ENCODE measurements around the gene SLC7A10. TPM values are rescaled to one million over a fixed set of nuclear protein-coding genes. Genes with fewer than 3 reads are reported as not detected.

The SLC7A10 gene
- total RNA-seq, 4 donors from 2014 or later, result not detected

DNA sequence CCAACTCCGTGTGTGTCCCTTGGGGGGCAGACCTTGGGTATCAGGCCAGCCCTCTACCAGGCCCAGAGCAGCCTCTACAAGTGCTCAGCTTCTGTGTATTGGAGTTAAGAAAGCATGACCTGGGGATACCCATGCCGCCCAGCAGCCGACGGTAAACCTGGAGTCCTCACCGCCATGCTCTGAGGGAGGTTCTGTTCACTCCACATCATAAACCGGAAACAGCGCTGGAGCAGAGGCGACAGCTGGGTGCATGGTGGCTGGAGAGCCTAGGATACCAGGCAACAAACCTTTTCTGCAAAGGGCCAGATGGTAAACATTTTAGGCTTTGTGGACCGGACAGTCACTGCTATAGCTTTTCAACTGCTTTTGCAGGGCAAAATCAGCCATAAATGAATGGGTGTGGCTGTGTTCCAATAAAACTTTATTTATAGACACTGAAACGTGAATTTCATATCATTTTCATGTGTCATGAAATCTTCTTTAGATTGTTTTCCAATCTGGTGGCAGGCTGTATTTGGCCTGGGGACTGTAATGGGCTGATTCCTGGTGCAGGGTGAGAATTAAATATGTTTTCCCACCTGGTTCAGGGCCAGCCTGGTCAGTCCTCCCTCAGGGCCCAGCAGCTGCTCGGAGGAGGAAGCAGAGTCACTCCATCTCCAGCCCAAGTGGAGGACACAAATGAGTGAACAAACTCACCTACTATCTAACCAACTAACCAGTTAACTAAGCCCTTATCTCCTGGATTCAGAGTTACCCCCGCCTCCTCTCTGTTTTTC, 45.8 kb upstream of the SLC7A10 start:
- H3K4me1 ChIP-seq, result peaks cover 20 to 42% (median 22%) of the 10 kb centered on the region in 3 donors
- H3K27ac ChIP-seq, result no peak overlapping the region
- H3K4me3 ChIP-seq, result no peak overlapping the region
- DNase-seq, result no peak
- H3K36me3 ChIP-seq, result no peaks in the 10 kb centered on the region
- WGBS, 2 donors, result 63 to 74% methylated on average over 4 of the region's 12 CpGs
- H3K27me3 ChIP-seq, result no peaks in the 10 kb centered on the region
- intact Hi-C loops (cut with DNase I), result no loop called here
- TF ChIP-seq, protein P1, sequence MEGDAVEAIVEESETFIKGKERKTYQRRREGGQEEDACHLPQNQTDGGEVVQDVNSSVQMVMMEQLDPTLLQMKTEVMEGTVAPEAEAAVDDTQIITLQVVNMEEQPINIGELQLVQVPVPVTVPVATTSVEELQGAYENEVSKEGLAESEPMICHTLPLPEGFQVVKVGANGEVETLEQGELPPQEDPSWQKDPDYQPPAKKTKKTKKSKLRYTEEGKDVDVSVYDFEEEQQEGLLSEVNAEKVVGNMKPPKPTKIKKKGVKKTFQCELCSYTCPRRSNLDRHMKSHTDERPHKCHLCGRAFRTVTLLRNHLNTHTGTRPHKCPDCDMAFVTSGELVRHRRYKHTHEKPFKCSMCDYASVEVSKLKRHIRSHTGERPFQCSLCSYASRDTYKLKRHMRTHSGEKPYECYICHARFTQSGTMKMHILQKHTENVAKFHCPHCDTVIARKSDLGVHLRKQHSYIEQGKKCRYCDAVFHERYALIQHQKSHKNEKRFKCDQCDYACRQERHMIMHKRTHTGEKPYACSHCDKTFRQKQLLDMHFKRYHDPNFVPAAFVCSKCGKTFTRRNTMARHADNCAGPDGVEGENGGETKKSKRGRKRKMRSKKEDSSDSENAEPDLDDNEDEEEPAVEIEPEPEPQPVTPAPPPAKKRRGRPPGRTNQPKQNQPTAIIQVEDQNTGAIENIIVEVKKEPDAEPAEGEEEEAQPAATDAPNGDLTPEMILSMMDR (IDR thresholded peaks at IDR 0.05), result no peak
- no peak for TF ChIP-seq POLR2A (IDR thresholded peaks at IDR 0.05)
- no peaks in the 10 kb centered on the region for H3K9me3 ChIP-seq

DNA sequence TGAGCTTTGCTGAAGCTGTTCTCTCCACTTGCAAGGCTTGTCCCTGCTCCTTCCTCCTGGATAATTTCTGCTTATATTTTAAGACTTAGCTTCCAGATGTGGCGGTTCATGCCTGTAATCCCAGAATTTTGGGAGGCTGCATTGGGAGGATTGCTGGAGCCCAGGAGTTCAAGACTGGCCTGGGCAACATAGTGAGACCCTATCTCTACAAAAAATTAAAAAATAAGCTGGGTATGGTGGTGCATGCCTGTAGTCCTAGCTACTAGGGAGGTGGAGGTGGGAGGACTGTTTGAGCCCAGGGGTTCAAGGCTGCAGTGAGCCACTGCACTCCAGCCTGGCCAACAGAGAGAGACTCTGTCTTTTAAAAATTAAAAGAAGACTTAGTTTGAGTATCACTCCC, 45.1 kb upstream of the SLC7A10 start:
- no peak for DNase-seq
- H3K4me1 ChIP-seq, result peaks cover 20 to 42% (median 22%) of the 10 kb centered on the region in 3 donors
- intact Hi-C loops (cut with DNase I), result no loop called here
- no peaks in the 10 kb centered on the region for H3K9me3 ChIP-seq
- no peak for TF ChIP-seq POLR2A (IDR thresholded peaks at IDR 0.05)
- TF ChIP-seq, protein P1 (IDR thresholded peaks at IDR 0.05), result no peak
- H3K36me3 ChIP-seq, result no peaks in the 10 kb centered on the region
- H3K27ac ChIP-seq, result no peak overlapping the region
- H3K27me3 ChIP-seq, result no peaks in the 10 kb centered on the region
- H3K4me3 ChIP-seq, result no peak overlapping the region
- 100% methylated on average over 1 of the region's 1 CpG; no CpG with 5 or more reads in 1 of the 2 donors for WGBS, 2 donors

DNA sequence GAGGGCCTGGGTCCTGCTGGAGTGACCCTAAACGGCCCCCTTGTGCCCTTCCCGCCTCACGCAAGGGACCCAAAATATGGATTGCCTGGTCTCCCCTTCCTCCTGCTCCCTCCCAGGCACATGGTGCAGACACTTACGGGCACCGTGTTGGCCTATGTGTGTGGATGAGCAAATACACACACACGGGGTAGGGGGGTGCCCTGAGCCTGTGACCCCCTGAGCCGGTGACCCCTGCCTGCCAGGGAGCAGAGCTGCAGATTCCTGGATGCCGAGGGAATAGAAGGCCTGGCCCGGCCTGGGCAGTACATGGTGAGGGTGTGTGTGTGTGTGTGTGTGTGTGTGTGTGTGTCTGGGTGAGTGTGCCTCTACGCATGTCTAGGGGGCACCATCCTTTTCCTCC, 43.4 kb upstream of the SLC7A10 start:
- H3K27ac ChIP-seq, result no peak overlapping the region
- H3K4me1 ChIP-seq, result peaks cover 9 to 27% (median 13%) of the 10 kb centered on the region in 3 donors
- H3K4me3 ChIP-seq, result no peak overlapping the region
- no peaks in the 10 kb centered on the region for H3K9me3 ChIP-seq
- WGBS, 2 donors, result 92% methylated on average over 2 of the region's 10 CpGs; no CpG with 5 or more reads in 1 of the 2 donors
- H3K36me3 ChIP-seq, result no peaks in the 10 kb centered on the region
- no peak for TF ChIP-seq POLR2A (IDR thresholded peaks at IDR 0.05)
- TF ChIP-seq, protein P1 (IDR thresholded peaks at IDR 0.05), result no peak
- intact Hi-C loops (cut with DNase I), result no loop called here
- DNase-seq, result no peak
- H3K27me3 ChIP-seq, result no peaks in the 10 kb centered on the region

DNA sequence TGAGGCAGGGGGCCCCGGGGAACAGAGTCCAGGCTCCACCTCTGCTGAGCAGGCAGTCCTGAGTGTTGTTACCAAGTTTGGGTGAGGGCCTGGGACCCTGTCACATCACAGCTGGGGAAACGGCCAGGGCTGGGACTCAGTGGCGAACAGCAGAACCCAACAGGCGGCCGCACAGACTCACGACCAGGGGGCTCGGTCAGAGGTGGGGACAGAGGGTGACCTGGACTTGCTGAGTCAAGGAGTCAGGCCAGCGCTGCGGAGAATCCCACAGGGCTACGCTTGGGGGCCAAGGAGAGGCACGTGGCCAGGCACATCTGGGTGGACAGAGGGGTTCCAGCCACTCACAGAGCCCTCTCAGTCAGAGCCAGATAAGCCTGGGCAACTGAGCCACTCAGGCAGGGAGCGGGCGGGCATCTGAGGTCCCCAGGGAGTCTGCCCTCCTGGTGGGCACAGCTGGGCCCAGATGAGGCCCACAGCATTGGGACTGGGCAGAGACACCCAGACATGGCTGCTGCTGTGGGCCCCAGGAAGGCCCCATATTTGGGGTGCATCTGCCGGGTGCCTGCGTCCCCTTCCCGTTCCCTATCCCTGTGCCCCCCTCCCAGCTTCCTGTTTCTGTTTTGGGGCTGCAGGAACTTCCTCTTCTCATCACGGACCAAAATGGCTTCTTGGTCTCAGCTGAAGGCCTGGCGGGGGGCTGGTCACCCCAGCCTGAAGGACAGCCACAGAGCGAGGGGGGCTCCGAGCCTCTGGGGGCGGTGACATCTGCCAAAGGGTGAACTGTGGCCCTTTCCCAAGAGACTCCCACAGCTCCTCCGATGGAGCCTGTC, 42.7 kb upstream of the SLC7A10 start:
- H3K9me3 ChIP-seq, result no peaks in the 10 kb centered on the region
- intact Hi-C loops (cut with DNase I), result no loop called here
- no peak for DNase-seq
- WGBS, 2 donors, result 91% methylated on average over 5 of the region's 22 CpGs; no CpG with 5 or more reads in 1 of the 2 donors
- TF ChIP-seq POLR2A (IDR thresholded peaks at IDR 0.05), result no peak
- TF ChIP-seq, protein P1 (IDR thresholded peaks at IDR 0.05), result no peak
- no peak overlapping the region for H3K4me3 ChIP-seq
- H3K4me1 ChIP-seq, result peaks cover 2 to 20% (median 9%) of the 10 kb centered on the region in 3 donors
- no peaks in the 10 kb centered on the region for H3K36me3 ChIP-seq
- H3K27me3 ChIP-seq, result no peaks in the 10 kb centered on the region
- no peak overlapping the region for H3K27ac ChIP-seq

DNA sequence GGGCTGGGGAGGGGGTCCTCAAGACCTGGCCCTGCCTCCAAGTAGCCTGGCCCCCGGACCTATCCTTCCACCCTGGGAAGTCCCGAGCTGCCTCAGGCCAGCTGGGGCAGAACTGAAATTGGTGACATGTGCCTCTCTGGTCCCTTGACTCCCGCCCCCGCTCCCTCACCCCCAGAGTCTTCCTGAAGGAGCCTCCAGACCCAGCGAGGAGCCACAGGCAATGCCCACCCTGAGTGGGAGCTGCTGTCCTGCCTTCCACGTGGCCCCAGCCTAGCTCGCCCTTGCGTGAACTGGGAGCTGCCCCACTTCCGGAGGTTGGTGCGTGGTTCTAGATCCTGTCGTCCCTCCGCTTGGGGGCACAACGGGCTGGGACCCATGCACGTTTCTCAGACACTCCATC, 42.1 kb upstream of the SLC7A10 start:
- H3K27me3 ChIP-seq, result no peaks in the 10 kb centered on the region
- H3K9me3 ChIP-seq, result no peaks in the 10 kb centered on the region
- no peaks in the 10 kb centered on the region for H3K36me3 ChIP-seq
- no peak overlapping the region for H3K27ac ChIP-seq
- intact Hi-C loops (cut with DNase I), result no loop called here
- TF ChIP-seq, protein P1 (IDR thresholded peaks at IDR 0.05), result no peak
- TF ChIP-seq POLR2A (IDR thresholded peaks at IDR 0.05), result no peak
- DNase-seq, result no peak
- H3K4me1 ChIP-seq, result peaks cover 0 to 14% (median 4%) of the 10 kb centered on the region in 3 donors
- WGBS, 2 donors, result 77% methylated on average over 2 of the region's 14 CpGs; no CpG with 5 or more reads in 1 of the 2 donors
- H3K4me3 ChIP-seq, result no peak overlapping the region

Measured in esophagus squamous epithelium (tissue), 5 donors.